Measurements from ENCODE around the gene PUS7.
"Not testable (repeated sequence)": the region's sequence is repeated elsewhere in the genome, so short reads cannot be mapped to it uniquely, and the experiment has no call there.

PUS7 gene

DNA sequence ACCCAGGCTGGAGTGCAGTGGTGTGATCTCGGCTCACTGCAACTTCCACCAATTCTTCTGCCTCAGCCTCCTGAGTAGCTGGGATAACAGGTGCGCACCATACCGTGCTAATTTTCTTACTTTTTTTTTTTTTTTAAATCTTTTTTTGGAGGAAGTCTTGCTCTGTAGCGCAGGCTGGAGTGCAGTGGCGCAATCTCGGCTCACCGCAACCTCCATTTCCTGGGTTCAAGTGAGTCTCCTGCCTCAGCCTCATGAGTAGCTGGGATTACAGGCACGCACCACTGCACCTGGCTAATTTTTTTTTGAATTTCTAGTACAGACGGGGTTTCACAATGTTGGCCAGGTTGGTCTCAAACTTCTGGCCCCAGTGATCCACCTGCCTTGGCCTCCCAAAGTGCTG lies 79.9 kb downstream of the PUS7 start:
- H3K27ac ChIP-seq (ENCODE audit: low read depth, low read length); H3K27me3 ChIP-seq (ENCODE audit: control insufficient read depth, insufficient read depth, low read length); H3K9ac ChIP-seq (ENCODE audit: low read length); H3K4me3 ChIP-seq (ENCODE audit: low read depth, low read length); H3K4me1 ChIP-seq (ENCODE audit: control insufficient read depth, insufficient read depth, low read length); H3K9me3 ChIP-seq (ENCODE audit: control insufficient read depth, insufficient read depth, low read depth, low read length); H3K36me3 ChIP-seq (ENCODE audit: control insufficient read depth, insufficient read depth, low read length): not testable (repeated sequence)

DNA sequence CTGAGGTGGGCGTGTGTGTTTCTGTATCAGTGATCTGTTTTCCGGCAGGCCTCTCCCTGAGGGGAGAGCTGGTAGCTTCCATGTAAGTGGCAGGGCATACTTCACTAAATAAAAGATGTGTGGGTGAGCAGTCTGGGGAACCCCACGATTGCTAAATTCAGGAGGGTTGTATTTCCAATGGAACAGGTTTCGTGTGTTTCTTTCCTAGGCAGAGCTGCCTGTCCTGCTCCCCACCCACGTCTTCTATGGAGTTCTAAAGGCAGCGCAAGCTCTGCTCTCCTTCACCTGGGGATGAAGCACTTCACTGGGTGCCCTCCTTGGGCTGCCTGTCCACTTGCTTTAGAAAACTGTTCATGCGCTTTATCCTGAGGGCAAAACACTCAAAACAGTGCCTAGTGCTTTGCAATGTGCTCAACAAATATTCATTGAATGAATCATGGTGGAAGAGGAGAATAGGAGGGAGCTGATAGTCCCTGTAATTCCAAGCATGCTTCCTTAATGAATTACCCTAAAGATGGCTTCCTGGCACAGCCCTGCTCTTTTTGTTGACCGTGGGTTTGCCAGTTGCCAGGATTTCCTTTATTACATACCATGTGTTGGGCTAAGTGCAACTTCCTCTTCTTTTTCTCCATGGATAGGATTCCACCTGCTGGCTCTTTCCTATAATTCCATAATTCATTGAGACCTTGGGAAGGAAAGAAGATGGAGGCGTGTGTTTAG lies 82.7 kb downstream of the PUS7 start:
- H3K4me3 ChIP-seq (ENCODE audit: low read depth, low read length), result no peak overlapping the region
- H3K36me3 ChIP-seq (ENCODE audit: control insufficient read depth, insufficient read depth, low read length), result no peaks in the 10 kb centered on the region
- no peaks in the 10 kb centered on the region for H3K27me3 ChIP-seq (ENCODE audit: control insufficient read depth, insufficient read depth, low read length)
- H3K9ac ChIP-seq (ENCODE audit: low read length), result no peak overlapping the region
- peaks cover 5% of the 10 kb centered on the region; the same call in 1 of the 2 replicates for H3K4me1 ChIP-seq (ENCODE audit: control insufficient read depth, insufficient read depth, low read length)
- no peaks in the 10 kb centered on the region for H3K9me3 ChIP-seq (ENCODE audit: control insufficient read depth, insufficient read depth, low read depth, low read length)
- H3K27ac ChIP-seq (ENCODE audit: low read depth, low read length), result no peak overlapping the region

GRCh38 chr7:105438847-105439173 lies 83.3 kb downstream of the PUS7 start:
- peaks cover 5% of the 10 kb centered on the region; the same call in 1 of the 2 replicates for H3K4me1 ChIP-seq (ENCODE audit: control insufficient read depth, insufficient read depth, low read length)
- no peaks in the 10 kb centered on the region for H3K36me3 ChIP-seq (ENCODE audit: control insufficient read depth, insufficient read depth, low read length)
- H3K27me3 ChIP-seq (ENCODE audit: control insufficient read depth, insufficient read depth, low read length), result no peaks in the 10 kb centered on the region
- no peak overlapping the region for H3K27ac ChIP-seq (ENCODE audit: low read depth, low read length)
- no peak overlapping the region for H3K9ac ChIP-seq (ENCODE audit: low read length)
- H3K9me3 ChIP-seq (ENCODE audit: control insufficient read depth, insufficient read depth, low read depth, low read length), result no peaks in the 10 kb centered on the region
- no peak overlapping the region for H3K4me3 ChIP-seq (ENCODE audit: low read depth, low read length)

GRCh38 chr7:105438254-105438653 lies 83.8 kb downstream of the PUS7 start:
- peaks cover 5% of the 10 kb centered on the region; the same call in 1 of the 2 replicates for H3K4me1 ChIP-seq (ENCODE audit: control insufficient read depth, insufficient read depth, low read length)
- no peaks in the 10 kb centered on the region for H3K36me3 ChIP-seq (ENCODE audit: control insufficient read depth, insufficient read depth, low read length)
- no peaks in the 10 kb centered on the region for H3K9me3 ChIP-seq (ENCODE audit: control insufficient read depth, insufficient read depth, low read depth, low read length)
- H3K27ac ChIP-seq (ENCODE audit: low read depth, low read length), result no peak overlapping the region
- H3K27me3 ChIP-seq (ENCODE audit: control insufficient read depth, insufficient read depth, low read length), result no peaks in the 10 kb centered on the region
- no peak overlapping the region for H3K9ac ChIP-seq (ENCODE audit: low read length)
- no peak overlapping the region for H3K4me3 ChIP-seq (ENCODE audit: low read depth, low read length)

GRCh38 chr7:105437356-105437755 lies 84.7 kb downstream of the PUS7 start:
- H3K9me3 ChIP-seq (ENCODE audit: control insufficient read depth, insufficient read depth, low read depth, low read length); H3K4me3 ChIP-seq (ENCODE audit: low read depth, low read length); H3K27ac ChIP-seq (ENCODE audit: low read depth, low read length): not testable (repeated sequence)

DNA sequence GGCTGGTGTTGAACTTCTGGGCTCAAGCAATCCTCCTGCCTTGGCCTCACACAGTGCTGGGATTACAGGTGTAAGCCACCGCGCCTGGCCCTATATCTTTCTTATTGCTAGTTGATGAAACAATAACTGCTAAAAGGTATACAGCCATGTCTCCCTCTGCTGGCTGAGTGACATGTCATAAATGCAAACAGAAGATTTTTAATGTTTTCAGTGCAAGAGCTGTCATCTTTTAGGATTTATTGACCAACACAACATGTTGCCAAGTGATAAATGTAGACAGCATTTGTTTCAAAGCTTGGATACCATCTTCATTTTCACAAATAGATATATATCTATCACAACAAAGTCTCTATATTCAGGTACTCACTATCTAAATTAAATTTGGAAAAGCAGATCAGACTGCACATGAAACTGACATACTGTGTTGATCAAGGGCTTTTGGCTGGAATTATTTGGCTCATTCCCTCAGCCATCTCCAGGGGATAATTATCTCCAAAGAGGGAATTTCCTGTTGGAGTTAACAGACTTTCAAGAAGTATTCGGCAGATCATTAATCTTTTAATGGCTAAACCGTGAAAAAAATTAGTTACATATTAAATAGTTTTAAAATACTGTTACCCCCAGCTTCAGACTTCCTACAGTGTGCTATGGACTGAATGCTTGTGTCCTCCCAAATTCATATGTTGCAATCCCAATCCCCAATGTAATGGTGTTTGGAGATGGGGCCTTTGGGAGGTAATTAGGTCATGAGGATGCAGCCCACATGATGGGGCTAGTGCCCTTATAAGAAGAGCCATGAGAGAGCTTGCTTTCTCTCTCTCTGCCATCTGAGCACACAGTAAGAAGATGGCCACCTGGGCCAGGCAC lies 92.1 kb downstream of the PUS7 start:
- no peaks in the 10 kb centered on the region for H3K36me3 ChIP-seq (ENCODE audit: control insufficient read depth, insufficient read depth, low read length)
- no peaks in the 10 kb centered on the region for H3K9me3 ChIP-seq (ENCODE audit: control insufficient read depth, insufficient read depth, low read depth, low read length)
- no peaks in the 10 kb centered on the region for H3K4me1 ChIP-seq (ENCODE audit: control insufficient read depth, insufficient read depth, low read length)
- H3K27me3 ChIP-seq (ENCODE audit: control insufficient read depth, insufficient read depth, low read length), result no peaks in the 10 kb centered on the region
- no peak overlapping the region for H3K27ac ChIP-seq (ENCODE audit: low read depth, low read length)
- no peak overlapping the region for H3K9ac ChIP-seq (ENCODE audit: low read length)
- H3K4me3 ChIP-seq (ENCODE audit: low read depth, low read length), result no peak overlapping the region

More at GRCh38 chr7:105437356-105437755, 84.7 kb downstream of the PUS7 start:
- H3K4me1 ChIP-seq (ENCODE audit: control insufficient read depth, insufficient read depth, low read length); H3K27me3 ChIP-seq (ENCODE audit: control insufficient read depth, insufficient read depth, low read length); H3K36me3 ChIP-seq (ENCODE audit: control insufficient read depth, insufficient read depth, low read length); H3K9ac ChIP-seq (ENCODE audit: low read length): not testable (repeated sequence)

DNA sequence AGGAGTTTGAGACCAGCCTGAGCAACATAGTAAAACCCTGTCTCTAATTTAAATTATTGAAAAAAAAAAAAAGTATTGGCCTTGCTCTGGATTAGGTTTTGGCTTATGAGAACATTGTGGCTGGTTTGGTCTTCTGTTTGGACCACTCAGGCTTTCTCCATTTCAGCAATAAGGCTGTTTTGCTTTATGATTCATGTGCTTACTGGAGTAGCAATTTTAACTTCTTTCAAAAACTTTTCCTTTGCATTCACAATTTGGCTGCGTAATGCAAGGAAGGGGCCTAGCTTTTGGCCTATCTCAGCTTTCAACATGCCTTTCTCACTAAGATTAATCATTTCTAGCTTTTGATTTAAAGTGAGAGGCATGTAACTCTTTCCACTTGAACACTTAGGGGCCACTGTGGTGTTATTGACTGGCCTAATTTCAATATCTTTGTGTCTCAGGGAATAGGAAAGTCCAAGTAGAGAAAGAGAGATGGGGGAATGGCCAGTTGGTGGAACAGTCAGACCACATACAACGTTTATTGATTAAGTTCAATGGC lies 95.4 kb downstream of the PUS7 start:
- H3K4me3 ChIP-seq (ENCODE audit: low read depth, low read length), result no peak overlapping the region
- no peaks in the 10 kb centered on the region for H3K9me3 ChIP-seq (ENCODE audit: control insufficient read depth, insufficient read depth, low read depth, low read length)
- H3K27me3 ChIP-seq (ENCODE audit: control insufficient read depth, insufficient read depth, low read length), result no peaks in the 10 kb centered on the region
- H3K27ac ChIP-seq (ENCODE audit: low read depth, low read length), result no peak overlapping the region
- H3K36me3 ChIP-seq (ENCODE audit: control insufficient read depth, insufficient read depth, low read length), result no peaks in the 10 kb centered on the region
- no peak overlapping the region for H3K9ac ChIP-seq (ENCODE audit: low read length)
- no peaks in the 10 kb centered on the region for H3K4me1 ChIP-seq (ENCODE audit: control insufficient read depth, insufficient read depth, low read length)

GRCh38 chr7:105423987-105424386 lies 98.1 kb downstream of the PUS7 start:
- Histone ChIP-seq H3K4me1 (ENCODE audit: control insufficient read depth, insufficient read depth, low read length) (no peaks in the 10 kb centered on the region), H3K36me3 (ENCODE audit: control insufficient read depth, insufficient read depth, low read length) (no peaks in the 10 kb centered on the region), H3K27me3 (ENCODE audit: control insufficient read depth, insufficient read depth, low read length) (no peaks in the 10 kb centered on the region), H3K27ac (ENCODE audit: low read depth, low read length) (no peak overlapping the region), H3K4me3 (ENCODE audit: low read depth, low read length) (no peak overlapping the region), H3K9me3 (ENCODE audit: control insufficient read depth, insufficient read depth, low read depth, low read length) (no peaks in the 10 kb centered on the region), H3K9ac (ENCODE audit: low read length) (no peak overlapping the region)

DNA sequence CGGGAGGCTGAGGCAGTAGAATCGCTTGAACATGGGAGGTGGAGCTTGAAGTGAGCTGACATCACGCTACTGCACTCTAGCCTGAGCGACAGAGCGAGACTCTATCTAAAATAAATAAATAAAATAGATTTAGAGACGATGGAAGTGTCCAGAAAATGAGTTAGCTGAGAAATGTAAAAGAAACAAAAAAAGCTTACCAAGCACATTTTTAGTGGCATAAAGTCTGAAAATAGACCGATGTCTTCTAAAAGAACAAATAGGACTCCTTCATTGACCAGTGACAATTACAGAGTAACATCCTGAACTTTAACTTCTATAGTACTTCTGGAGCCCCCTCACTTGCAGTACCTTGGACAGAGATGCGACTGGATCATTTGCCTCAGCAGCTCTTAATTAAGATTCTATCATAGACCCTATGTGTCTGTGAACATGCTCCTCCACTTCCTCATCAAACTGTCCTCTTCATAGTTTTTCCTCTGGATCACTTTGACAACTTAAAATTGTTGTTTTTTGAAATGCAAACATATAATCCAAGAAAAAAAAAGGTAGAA lies 108.1 kb downstream of the PUS7 start:
- H3K27me3 ChIP-seq (ENCODE audit: control insufficient read depth, insufficient read depth, low read length), result no peaks in the 10 kb centered on the region
- no peak overlapping the region for H3K4me3 ChIP-seq (ENCODE audit: low read depth, low read length)
- no peak overlapping the region for H3K9ac ChIP-seq (ENCODE audit: low read length)
- no peaks in the 10 kb centered on the region for H3K36me3 ChIP-seq (ENCODE audit: control insufficient read depth, insufficient read depth, low read length)
- no peaks in the 10 kb centered on the region for H3K4me1 ChIP-seq (ENCODE audit: control insufficient read depth, insufficient read depth, low read length)
- 0 out of 2 replicates have a peak, but pooled peaks cover 3% of the 10 kb centered on the region for H3K9me3 ChIP-seq (ENCODE audit: control insufficient read depth, insufficient read depth, low read depth, low read length)
- H3K27ac ChIP-seq (ENCODE audit: low read depth, low read length), result no peak overlapping the region

GRCh38 chr7:105410774-105411173 lies 111.3 kb downstream of the PUS7 start:
- not testable (repeated sequence) for H3K4me1 ChIP-seq (ENCODE audit: control insufficient read depth, insufficient read depth, low read length); H3K36me3 ChIP-seq (ENCODE audit: control insufficient read depth, insufficient read depth, low read length); H3K9me3 ChIP-seq (ENCODE audit: control insufficient read depth, insufficient read depth, low read depth, low read length); H3K27me3 ChIP-seq (ENCODE audit: control insufficient read depth, insufficient read depth, low read length); H3K9ac ChIP-seq (ENCODE audit: low read length); H3K4me3 ChIP-seq (ENCODE audit: low read depth, low read length); H3K27ac ChIP-seq (ENCODE audit: low read depth, low read length)

- H3K4me3 ChIP-seq (ENCODE audit: low read depth, low read length); H3K9ac ChIP-seq (ENCODE audit: low read length); H3K27ac ChIP-seq (ENCODE audit: low read depth, low read length); H3K36me3 ChIP-seq (ENCODE audit: control insufficient read depth, insufficient read depth, low read length); H3K9me3 ChIP-seq (ENCODE audit: control insufficient read depth, insufficient read depth, low read depth, low read length); H3K27me3 ChIP-seq (ENCODE audit: control insufficient read depth, insufficient read depth, low read length); H3K4me1 ChIP-seq (ENCODE audit: control insufficient read depth, insufficient read depth, low read length): not testable (repeated sequence)
Observed at GRCh38 chr7:105409775-105410174, 112.3 kb downstream of the PUS7 start.

Data from HUES6 (cell line).